PC-9 (cell line): ENCODE results near the gene STK36. TPM values are rescaled to one million over a fixed set of nuclear protein-coding genes. Genes with fewer than 3 reads are reported as not detected.
A peak's percentile ranks its signal among the peaks of the same experiment; 100 is the strongest.

Experiments used
- BruUV-seq: library from RNA; stranded (reverse); fragments of 400-500 nt; replicated peaks from 2 replicates; lab custom pipeline; 2021; lab: Mats Ljungman, UMichigan
- CTCF ChIA-PET: fragments of 300-600 bp; sonication (Branson Sonifier 250); formaldehyde crosslinking; loops from one replicate; lab custom pipeline; 2022; ENCODE audit warnings: antibody characterized with exemption; lab: Charles Lee
- POLR2A ChIA-PET: fragments of 300-600 bp; sonication (Branson Sonifier 250); formaldehyde crosslinking; loops from one replicate; lab custom pipeline; 2022; ENCODE audit warnings: antibody characterized with exemption; ENCODE audit not compliant: unreplicated experiment; lab: Charles Lee
- DNase-seq, 2 experiments: peaks; one replicate each; pipeline versions ENCODE4 v3.0.0 to v3.0.0-alpha.2; 2015 to 2022; ENCODE audit warnings: mixed read lengths in 1 of 2
- H2AFZ ChIP-seq: fragments of 200-600 bp; sonication (generic); 2 replicates; pipeline ENCODE4 v1.8.1; 2017; ENCODE audit warnings: antibody characterized with exemption
- H3F3A ChIP-seq: fragments of 200-600 bp; sonication (generic); 2 replicates; pipeline ENCODE4 v1.8.1; 2017; ENCODE audit warnings: antibody characterized with exemption, mild to moderate bottlenecking, low read depth; ENCODE audit not compliant: insufficient read depth
- H3K27ac ChIP-seq: fragments of 200-600 bp; sonication (generic); 2 replicates; pipeline ENCODE4 v1.6.1; 2016; ENCODE audit warnings: mixed run types
- H3K27me3 ChIP-seq: fragments of 200-600 bp; sonication (generic); 2 replicates; pipeline ENCODE4 v1.6.1; 2016; ENCODE audit warnings: low read depth, mixed run types; ENCODE audit not compliant: insufficient read depth
- H3K36me3 ChIP-seq: fragments of 200-600 bp; sonication (generic); 2 replicates; pipeline ENCODE4 v1.6.1; 2016; ENCODE audit warnings: low read depth, mixed run types
- H3K4me1 ChIP-seq: fragments of 200-600 bp; sonication (generic); replicated peaks from 2 replicates; pipeline ENCODE4 v1.6.1; 2016; ENCODE audit warnings: mixed run types; ENCODE audit not compliant: insufficient read depth
- H3K4me2 ChIP-seq: fragments of 200-600 bp; sonication (generic); 2 replicates; pipeline ENCODE4 v1.6.1; 2017; ENCODE audit warnings: mixed run types
- H3K4me3 ChIP-seq: fragments of 200-600 bp; sonication (generic); 2 replicates; pipeline ENCODE4 v1.6.1; 2016; ENCODE audit warnings: mixed run types
- H3K79me2 ChIP-seq: fragments of 200-600 bp; sonication (generic); 2 replicates; pipeline ENCODE4 v1.6.1; 2017; ENCODE audit warnings: low read depth, mixed run types
- H3K9me2 ChIP-seq: fragments of 200-600 bp; sonication (generic); 2 replicates; pipeline ENCODE4 v1.8.1; 2017; ENCODE audit warnings: mild to moderate bottlenecking; ENCODE audit not compliant: insufficient read depth
- H3K9me3 ChIP-seq: fragments of 200-600 bp; sonication (generic); 2 replicates; pipeline ENCODE4 v1.8.1; 2016; ENCODE audit warnings: low read depth; ENCODE audit not compliant: insufficient read depth
- H4K20me1 ChIP-seq: fragments of 200-600 bp; sonication (generic); 2 replicates; pipeline ENCODE4 v1.8.1; 2017; ENCODE audit not compliant: insufficient read depth
- EZH2 ChIP-seq: fragments of 200-600 bp; sonication (generic); IDR thresholded peaks from 2 replicates; pipeline ENCODE4 v1.8.0; 2017; ENCODE audit warnings: antibody characterized with exemption, low read depth
- intact Hi-C: fragments of 100-400 bp; cut with micrococcal nuclease; formaldehyde crosslinking; loops from one replicate; pipeline ENCODE4 v1.10.0; 2022; ENCODE audit not compliant: unreplicated experiment
- total RNA-seq: library from RNA; stranded (reverse); gene quantifications from 2 replicates; pipeline ENCODE4 v1.2.3, GENCODE V29; 2021
- TF ChIP-seq, protein P1 (sequence below): fragments of 200-600 bp; sonication (generic); conservative IDR thresholded peaks from 2 replicates; pipeline ENCODE4 v1.6.1; 2017; ENCODE audit warnings: mixed run types, antibody characterized with exemption, mild to moderate bottlenecking, moderate library complexity

STK36 gene
- total RNA-seq, 1 experiment from 2014 or later, result 52.9 TPM

DNA sequence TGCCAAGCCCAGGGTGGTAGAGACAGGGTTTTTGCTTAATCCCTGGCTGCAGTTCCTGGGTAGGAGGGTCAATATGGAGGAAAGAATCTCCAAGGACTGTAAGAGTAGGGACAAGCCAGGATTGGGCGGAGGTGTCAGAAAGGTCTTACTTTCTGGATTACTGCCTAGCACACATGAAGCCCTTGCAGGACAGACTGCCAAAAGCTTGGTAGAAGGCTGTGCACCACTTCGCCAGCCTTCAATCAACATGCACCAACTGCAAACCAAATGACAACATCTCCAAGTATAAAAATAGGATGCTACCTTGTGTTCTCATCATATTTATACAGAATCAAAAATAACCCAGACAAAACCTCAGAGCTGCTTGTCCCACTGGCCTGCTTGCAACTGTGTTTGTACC lies 16.1 kb upstream of the STK36 start:
- H3K4me1 ChIP-seq, result peaks cover 5% of the 10 kb centered on the region; the same call in 1 of the 2 replicates
- no peaks in the 10 kb centered on the region for H3K9me2 ChIP-seq
- no TSS peak for BruUV-seq
- no peak overlapping the region for H3K27ac ChIP-seq
- DNase-seq, result no peak
- H3K4me3 ChIP-seq, result no peak overlapping the region
- no peaks in the 10 kb centered on the region for H3F3A ChIP-seq
- peaks cover 20% of the 10 kb centered on the region for H3K36me3 ChIP-seq
- H2AFZ ChIP-seq, result no peak overlapping the region
- intact Hi-C loops, result loop anchor here (5.0 to 10.0 kb wide), 2 partner anchors 242 to 381 kb away; partner anchors contain the start of genes AAMP and PNKD
- H3K9me3 ChIP-seq, result no peaks in the 10 kb centered on the region
- H3K79me2 ChIP-seq, result peaks cover 30% of the 10 kb centered on the region
- ChIA-PET POLR2A (no interaction called here), CTCF (no interaction called here)
- H4K20me1 ChIP-seq, result 0 out of 2 replicates have a peak, but pooled peaks cover 3% of the 10 kb centered on the region
- H3K4me2 ChIP-seq, result no peak overlapping the region
- TF ChIP-seq, protein P1, sequence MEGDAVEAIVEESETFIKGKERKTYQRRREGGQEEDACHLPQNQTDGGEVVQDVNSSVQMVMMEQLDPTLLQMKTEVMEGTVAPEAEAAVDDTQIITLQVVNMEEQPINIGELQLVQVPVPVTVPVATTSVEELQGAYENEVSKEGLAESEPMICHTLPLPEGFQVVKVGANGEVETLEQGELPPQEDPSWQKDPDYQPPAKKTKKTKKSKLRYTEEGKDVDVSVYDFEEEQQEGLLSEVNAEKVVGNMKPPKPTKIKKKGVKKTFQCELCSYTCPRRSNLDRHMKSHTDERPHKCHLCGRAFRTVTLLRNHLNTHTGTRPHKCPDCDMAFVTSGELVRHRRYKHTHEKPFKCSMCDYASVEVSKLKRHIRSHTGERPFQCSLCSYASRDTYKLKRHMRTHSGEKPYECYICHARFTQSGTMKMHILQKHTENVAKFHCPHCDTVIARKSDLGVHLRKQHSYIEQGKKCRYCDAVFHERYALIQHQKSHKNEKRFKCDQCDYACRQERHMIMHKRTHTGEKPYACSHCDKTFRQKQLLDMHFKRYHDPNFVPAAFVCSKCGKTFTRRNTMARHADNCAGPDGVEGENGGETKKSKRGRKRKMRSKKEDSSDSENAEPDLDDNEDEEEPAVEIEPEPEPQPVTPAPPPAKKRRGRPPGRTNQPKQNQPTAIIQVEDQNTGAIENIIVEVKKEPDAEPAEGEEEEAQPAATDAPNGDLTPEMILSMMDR, result no peak
- H3K27me3 ChIP-seq, result no peaks in the 10 kb centered on the region

DNA sequence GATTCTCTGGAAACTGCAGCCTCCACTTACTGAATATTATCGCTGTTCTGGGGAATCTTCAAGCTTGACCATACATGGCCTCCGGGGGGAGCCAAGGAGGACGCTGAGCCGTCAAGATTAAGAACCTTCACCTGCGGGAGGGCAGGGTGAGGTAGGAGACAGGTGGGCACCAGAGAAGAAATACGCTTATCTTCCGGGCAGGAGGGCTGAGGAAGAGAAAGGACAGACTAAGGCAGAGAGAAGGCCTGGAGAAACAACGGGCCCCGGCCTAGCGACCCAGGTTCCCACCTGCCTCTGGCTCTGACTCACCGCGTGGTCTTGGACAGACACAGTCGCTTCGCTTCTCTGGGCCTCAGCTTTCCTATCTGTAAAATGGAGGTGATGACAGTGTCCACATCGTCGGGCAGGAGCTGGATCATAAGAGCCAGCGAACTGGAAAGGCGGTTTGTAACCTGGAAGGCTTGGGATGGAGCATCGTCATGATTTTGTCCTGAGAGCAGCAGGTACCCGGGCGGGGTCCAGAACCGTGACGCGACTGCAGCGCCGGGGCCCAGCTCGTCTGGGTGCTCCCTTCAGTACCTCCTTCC lies 13.1 kb upstream of the STK36 start:
- no TSS peak for BruUV-seq
- CTCF ChIA-PET, result interaction anchor here (0.6 to 2.1 kb wide), 9 partner anchors 13 to 244 kb away, joined by 3 to 15 read pairs (median 4); partner anchors contain the start of genes RNF25 and STK36
- intact Hi-C loops, result loop anchor here (1.0 to 10.0 kb wide), 6 partner anchors 29 to 384 kb away; partner anchors contain the start of genes AAMP, CNOT9, PNKD and USP37
- Histone ChIP-seq H3K4me3 (peak overlapping the region; percentile 75), H3K9me2 (no peaks in the 10 kb centered on the region), H3K27me3 (no peaks in the 10 kb centered on the region), H3F3A (peaks cover 6% of the 10 kb centered on the region; the same call in 1 of the 2 replicates), H4K20me1 (no peaks in the 10 kb centered on the region), H3K4me1 (peaks cover 5% of the 10 kb centered on the region; the same call in 1 of the 2 replicates), H3K9me3 (no peaks in the 10 kb centered on the region), H2AFZ (peak overlapping the region; percentile 94), H3K36me3 (peaks cover 13% of the 10 kb centered on the region), H3K79me2 (peaks cover 31% of the 10 kb centered on the region), H3K4me2 (peak overlapping the region; percentile 93), H3K27ac (peak overlapping the region; percentile 42; the same call in 1 of the 2 replicates)
- peak; percentile 49 to 63 for DNase-seq
- POLR2A ChIA-PET, result interaction anchor here (0.6 to 0.9 kb wide), 2 partner anchors 21 to 116 kb away, joined by 3 read pairs; no protein-coding TSS in a partner anchor
- TF ChIP-seq, protein P1, result peak; percentile 72
- TF ChIP-seq EZH2, result no peak

DNA sequence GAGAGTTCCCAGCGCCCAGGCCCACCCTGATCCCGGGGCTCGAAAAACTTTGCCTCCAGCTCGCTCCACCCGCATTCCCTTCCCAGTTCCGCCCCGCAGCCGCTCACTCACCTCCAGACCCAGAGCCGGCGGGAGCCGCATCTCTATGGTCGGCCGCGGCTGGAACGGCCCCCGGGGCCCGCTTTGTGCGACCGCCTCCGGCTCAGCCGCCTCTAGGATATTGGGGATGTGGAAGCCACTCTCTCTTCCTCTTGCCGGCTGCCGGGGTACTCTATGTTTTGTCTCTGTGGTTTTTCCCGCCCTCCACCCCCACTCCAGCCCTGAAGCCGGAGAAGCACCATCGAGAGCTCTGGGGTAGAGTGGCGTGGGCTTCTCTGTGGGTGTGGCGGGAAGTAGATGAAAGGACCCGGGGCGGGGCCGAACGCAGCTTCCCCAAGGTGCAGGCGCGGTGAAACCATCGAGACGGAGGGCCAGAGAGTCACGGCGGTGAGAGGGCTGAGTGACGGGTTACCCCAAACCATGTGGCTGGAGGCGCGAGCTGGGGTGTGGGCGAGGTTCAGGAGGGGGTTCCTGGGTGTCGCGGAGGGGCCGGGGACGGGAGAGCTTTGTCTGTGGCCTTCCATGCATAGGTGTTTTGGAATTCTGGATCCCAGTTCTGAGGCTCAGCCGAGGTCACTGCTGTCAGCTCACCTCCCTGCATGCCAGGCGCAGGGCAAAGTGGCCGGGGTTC lies 12.5 kb upstream of the STK36 start, which contains the start of the genes BCS1L and ZNF142:
BCS1L (plus strand) TSS at position 426 of the 730 bp plus-strand sequence. CDS start 1,305 bp downstream, outside the sequence.
ZNF142 (minus strand) TSS at position 366 of the 730 bp plus-strand sequence. CDS start 3,194 bp downstream, outside the sequence.
- Histone ChIP-seq H3K36me3 (peaks cover 13% of the 10 kb centered on the region), H3F3A (peaks cover 6% of the 10 kb centered on the region; the same call in 1 of the 2 replicates), H3K9me2 (no peaks in the 10 kb centered on the region), H3K4me2 (peak within 1 kb of the TSS; percentile 93), H3K9me3 (no peaks in the 10 kb centered on the region), H3K4me1 (peaks cover 5% of the 10 kb centered on the region; the same call in 1 of the 2 replicates), H2AFZ (peak within 1 kb of the TSS; percentile 94), H3K27me3 (no peaks in the 10 kb centered on the region), H3K4me3 (peak within 1 kb of the TSS; percentile 75), H4K20me1 (no peaks in the 10 kb centered on the region), H3K79me2 (peaks cover 31% of the 10 kb centered on the region), H3K27ac (peak within 1 kb of the TSS; percentile 42)
- no TSS peak for BruUV-seq
- intact Hi-C loops, result loop anchor here (1.0 to 10.0 kb wide), 5 partner anchors 28 to 385 kb away; partner anchors contain the start of genes AAMP, CNOT9, PNKD and USP37
- ChIA-PET CTCF (interaction anchor here (0.5 to 2.1 kb wide), 17 partner anchors 13 to 729 kb away, joined by 3 to 15 read pairs (median 4); partner anchors contain the start of genes CNPPD1, RNF25, STK36 and TTLL4), POLR2A (interaction anchor here (0.6 to 0.9 kb wide), 4 partner anchors 22 to 126 kb away, joined by 3 to 14 read pairs (median 7); no protein-coding TSS in a partner anchor)
- no peak for TF ChIP-seq EZH2
- TF ChIP-seq, protein P1, result no peak
- DNase-seq, result peak; percentile 81 to 89
